ENCODE results near the gene STARD6.
"Not testable (repeated sequence)": the region's sequence is repeated elsewhere in the genome, so short reads cannot be mapped to it uniquely, and the experiment has no call there.

Gene STARD6

DNA sequence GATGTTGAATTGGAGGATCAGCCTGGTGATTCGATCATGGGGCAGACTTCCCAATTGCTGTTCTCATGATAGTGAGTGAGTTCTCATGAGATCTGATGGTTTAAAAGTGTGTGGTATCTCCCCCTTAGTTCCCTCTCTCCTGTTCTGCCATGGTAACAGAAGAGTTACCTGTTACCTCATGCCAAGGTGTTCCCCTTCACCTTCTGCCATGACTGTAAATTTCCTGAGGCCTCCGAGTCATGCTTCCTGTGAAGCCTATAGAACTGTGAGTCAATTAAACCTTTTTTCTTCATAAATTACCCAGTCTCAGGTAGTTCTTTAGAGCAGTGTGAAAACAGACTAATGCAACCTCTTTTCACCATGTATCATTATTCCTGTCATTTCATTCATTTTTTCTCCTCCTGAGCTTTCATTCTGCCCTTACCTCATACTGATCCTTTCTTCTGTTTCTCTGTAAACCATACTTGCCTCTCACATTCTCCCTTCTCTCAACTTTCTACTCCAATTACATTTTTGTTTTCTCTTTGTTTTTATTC is 22.0 kb downstream of the STARD6 start:
- DNase-seq (ENCODE audit: low spot score): no peak

DNA sequence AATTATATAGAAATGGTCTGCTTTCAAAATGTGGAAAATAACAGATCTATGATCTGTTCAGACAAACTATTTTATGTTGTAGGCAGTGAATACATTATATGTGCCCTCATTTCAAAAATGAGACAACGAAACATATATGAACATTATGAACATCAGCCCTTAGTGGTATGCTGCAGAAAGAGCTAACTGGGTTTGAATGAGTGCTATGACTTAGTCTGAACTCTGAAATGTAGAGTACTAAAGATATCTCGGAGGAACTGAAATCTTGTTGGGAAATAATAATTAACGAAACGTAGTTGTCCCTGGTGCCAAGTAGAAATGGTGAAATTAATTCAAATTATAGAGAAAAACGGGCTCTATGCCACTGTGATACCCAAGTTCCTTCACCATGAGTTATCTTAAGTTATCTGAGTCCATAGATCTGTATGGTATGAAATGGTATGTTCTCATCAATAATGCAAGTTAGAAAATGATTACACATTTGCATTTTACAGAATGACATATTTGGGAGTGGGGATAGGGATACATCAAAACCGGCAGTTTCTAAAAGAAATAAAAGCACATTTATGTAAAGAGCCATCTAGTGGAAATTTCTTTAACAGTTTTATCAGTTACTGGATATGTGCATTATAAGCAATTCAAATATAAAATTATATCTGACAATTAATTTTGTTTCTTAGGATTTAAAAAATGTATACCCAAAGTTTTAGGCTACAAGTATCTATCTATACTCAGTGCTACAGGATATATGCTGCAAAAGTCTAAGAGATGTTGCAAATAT is 26.7 kb downstream of the STARD6 start:
- no peak for DNase-seq (ENCODE audit: low spot score)

DNA sequence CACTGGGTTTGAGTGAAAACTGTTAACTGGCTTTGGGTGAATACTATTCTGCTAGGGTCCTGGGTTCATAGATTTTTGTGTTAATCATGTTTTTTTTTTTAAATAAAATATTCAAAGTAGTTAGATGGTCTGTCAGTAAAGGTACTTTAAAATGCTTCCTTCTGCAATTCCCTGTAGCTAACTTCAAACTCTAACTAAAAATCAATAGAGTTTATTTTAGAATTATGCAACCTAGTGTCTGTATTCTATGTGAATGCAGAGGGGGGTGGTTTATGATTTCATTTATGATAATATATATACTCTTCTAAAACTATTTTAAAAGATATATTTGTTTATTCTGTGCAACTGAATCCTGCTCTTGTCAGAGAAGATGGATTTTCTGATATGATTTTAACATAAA is 27.9 kb downstream of the STARD6 start:
- no peak for DNase-seq (ENCODE audit: low spot score)

DNA sequence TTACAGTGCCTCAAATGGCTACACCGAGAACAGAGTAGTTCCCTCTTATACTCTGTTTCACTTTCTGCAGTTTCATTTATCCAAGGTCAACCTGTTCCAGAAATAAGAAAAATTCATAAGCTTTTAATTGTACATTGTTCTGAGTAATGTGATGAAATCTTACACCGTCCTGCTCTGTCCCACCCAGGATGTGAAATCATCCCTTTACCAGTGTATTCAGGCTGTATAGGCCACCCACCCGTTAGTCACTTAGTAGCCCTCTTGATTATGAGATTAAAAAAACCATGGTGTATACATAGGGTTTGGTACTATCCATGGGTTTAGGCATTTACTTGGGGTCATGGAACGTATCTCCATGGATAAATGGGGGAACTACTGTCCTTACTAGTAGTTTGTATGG is 29.8 kb downstream of the STARD6 start:
- no peak for DNase-seq (ENCODE audit: low spot score)

DNA sequence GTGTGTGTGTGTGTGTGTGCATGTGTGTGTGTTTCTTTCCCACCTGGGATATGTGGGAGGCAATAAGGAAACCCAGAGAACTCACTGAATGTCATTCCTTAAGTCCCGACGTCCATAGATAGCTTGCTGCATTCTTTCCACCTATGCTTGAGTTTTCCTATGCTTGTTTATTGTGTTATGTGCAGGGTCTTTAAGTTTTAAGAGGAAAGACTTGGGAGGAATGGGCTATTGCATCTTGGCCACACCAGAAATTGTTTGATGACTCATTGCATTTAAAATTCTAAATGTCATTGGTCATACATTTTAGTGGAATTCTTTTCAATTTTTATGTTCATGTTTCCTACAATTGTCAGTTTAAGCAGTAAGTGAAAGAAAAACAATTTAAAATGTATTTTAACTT is 33.7 kb downstream of the STARD6 start:
- DNase-seq (ENCODE audit: low spot score): no peak

DNA sequence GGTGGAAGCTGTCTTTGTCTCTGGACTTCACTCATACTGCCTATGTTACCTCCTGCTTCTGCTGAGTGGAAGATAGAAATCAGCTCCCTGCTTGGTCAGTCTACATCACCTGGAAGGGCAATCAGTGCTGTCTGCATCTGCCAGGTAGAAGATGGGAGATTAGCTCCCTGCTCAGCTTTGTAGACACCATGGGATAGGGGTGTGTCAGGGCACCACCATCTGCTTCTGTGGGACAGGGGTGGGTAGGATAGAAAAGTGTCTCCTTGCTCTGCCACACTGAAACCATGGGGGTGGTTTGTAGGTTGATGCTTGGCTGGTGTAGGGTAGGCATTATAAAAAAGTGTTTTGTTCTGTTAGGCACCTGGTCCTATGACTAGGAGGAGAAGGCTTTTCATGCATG is 34.1 kb downstream of the STARD6 start:
- no peak for DNase-seq (ENCODE audit: low spot score)

DNA sequence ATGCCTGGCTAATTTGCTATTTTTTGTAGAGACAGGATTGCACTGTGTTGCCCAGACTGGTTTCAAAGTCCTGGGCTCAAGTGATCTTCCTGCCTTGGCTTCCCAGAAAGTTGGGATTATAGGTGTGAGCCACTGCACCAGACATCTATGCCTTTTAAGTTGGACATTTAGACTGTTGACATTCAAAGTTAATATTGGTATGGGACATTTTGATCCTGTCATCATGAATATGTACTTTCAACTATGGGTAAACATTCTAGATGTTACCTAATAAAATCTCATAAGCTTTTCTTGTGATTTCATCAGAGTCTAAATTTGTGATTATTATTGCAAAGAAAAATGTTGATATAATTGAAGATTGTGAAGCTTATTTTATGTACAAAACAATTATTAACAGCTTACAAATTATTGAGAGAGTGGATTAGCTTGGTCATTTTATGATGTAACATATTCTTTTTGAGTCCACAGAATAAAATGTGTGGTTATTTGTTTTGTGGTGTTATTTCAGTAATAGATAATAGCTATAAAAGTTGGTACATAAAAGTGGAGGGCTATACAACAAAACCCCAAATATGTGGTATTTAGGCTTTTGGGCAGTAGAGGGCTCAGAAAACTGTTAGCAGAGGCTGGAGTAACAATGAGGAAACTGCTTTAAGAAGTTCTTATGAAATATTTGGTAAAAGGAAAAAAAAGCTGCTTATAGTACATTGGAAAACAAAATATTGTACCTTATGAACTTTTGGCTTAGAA is 41.4 kb downstream of the STARD6 start:
- DNase-seq (ENCODE audit: low spot score): no peak

DNA sequence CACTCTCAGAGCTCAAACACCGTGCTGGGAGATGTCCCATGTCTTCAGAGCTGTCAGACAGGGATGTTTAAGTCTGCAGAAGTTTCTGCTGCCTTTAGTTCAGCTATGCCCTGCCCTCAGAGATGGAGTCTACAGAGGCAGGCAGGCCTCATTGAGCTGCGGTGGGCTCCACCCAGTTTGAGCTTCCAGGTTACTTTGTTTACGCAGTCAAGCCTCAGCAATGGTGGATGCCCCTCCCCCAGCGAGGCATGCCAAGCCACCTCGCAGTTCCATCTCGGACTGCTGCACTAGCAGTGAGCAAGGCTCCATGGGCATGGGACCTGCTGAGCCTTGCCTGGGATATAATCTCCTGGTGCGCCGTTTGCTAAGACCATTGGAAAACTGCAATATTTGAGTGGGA is 48.1 kb downstream of the STARD6 start:
- DNase-seq (ENCODE audit: low spot score): not testable (repeated sequence)

DNA sequence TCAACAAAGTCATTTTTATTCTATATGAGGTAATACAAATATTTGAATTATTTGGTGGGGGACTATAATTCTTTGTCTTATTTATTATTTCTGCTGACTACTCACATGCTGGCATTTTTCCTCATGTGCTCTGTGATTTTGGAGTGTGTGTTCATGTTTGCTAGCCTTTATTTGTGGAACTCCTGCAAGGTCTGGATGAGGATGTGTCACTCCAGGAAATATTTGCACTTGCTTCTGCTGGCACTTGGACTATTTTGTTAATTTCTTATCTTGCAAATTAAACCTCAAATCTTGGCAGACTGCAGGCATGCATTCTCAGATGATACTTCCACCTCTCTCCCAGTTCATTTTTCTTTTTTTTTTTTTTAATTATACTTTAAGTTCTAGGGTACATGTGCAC is 54.2 kb downstream of the STARD6 start:
- no peak for DNase-seq (ENCODE audit: low spot score)

DNA sequence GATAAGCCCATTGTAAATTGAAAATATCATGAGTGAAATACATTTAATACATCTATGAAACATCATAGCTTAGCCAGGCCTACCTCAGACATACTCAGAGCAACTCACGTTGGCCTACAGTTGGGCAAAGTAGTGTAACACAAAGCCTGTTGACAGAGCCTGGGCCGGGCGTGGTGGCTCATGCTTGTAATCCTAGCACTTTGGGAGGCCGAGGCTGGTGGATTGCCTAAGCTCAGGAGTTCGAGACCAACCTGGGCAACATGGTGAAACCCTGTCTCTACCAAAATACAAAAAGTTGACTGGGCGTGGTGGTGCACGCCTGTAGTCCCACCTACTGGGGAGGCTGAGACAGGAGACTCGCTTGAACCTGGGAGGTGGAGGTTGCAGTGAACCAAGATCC is 58.7 kb downstream of the STARD6 start:
- DNase-seq (ENCODE audit: low spot score): not testable (repeated sequence)

DNA sequence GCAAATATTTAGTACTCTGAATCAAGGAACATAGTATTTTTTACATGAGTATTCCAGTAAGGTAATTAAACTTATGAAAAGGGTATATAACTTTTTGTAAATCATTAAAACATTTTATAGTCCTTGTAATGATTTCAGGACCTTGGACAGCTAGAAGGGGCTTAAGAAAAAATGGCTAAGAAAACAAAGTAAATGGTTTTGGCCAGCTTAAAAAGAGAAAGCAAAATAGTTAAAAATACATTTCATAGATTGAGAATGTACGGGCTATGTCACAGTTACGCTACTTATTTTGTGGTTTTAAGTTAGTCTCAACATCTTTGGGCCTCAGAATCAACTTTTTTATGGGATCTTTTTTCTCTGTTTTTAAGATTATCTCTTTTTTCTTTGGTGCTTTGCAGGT is 61.6 kb downstream of the STARD6 start:
- no peak for DNase-seq (ENCODE audit: low spot score)

DNA sequence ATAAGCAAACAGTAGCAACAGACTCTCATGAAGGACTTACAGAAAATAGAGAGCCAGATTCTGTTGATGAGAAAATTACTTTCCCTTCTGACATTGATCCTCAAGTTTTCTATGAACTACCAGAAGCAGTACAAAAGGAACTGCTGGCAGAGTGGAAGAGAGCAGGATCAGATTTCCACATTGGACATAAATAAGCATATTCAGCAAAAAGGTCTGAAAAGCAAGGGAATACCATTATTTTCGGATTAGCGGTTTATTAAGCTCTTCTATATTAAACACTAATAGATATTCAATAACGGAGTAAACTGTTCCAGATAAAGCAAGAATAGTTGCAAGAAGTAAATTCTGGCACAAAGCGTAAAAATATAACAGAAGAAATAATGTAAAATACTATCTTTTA is 63.4 kb downstream of the STARD6 start:
- no peak for DNase-seq (ENCODE audit: low spot score)

DNA sequence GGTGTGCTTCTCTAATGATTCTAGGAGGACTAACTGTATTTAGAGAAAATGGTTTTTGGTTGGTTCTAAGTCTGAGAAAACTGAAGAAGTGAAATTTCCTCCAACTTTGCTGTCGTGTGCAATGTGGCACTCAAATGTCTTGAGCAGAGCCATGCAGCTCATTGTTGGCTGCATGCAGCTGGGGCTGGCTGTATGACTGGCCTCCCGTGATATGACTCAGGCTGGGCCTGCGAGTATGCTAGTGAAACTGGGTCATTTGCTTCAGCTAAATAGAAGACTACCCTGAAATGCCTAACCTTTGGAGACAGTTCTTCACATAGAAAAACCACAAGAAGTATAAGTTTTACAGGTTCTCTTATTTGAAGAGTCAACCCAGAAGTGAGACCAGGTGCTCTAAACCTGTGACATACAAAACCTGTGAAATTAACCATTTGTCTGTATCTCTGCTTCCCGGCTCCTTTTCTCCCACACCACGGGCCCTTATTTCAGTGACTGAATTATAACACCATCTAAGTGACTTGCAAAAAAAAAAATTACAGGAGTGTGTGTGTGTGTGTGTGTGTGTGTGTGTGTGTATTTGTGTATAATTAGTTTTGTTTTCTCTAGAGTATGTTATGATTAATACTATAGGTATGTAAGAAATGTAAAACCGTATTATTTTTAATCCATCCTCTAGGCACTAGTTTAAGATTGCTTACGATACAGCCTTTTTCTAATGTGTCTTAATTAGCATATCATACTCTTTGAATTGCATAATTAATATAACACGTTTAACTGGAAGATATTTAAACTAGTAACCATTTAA is 72.5 kb downstream of the STARD6 start:
- DNase-seq (ENCODE audit: low spot score): peak; percentile 96

DNA sequence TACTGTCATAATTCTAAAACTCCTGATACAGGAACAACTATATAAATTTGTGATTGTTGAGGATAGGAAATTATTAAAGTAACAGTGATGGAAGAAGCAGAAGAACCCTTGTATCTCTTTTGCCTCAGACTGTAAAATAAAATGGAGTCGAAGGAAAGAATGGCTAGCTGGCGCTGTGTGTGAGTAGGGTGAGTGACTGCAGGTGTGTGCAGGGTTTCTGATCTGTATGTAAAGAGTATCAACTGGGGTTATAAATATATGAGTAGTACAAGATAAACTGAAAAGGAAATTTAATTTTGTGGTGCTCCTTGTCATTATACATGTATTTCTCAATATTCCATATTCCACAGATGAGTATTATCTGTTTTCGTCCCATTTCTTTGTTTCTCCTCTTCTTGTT is 73.1 kb downstream of the STARD6 start:
- DNase-seq (ENCODE audit: low spot score): no peak

DNA sequence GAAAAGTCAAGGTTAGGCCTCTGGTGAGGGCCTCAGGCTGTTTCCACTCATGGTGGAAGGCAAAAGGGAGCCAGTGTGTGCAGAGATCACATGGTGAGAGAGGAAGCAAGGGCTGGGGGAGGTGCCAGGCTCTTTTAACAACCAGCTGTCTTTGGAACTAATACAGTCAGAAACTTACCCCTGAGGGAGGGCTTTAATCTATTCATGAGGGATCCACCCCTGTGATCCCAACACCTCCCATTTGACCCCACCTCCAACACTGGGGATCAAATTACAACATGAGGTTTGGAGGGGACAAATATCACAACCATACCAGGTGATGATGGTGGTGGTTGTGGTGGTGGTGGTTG is 77.5 kb downstream of the STARD6 start:
- no peak for DNase-seq (ENCODE audit: low spot score)

DNA sequence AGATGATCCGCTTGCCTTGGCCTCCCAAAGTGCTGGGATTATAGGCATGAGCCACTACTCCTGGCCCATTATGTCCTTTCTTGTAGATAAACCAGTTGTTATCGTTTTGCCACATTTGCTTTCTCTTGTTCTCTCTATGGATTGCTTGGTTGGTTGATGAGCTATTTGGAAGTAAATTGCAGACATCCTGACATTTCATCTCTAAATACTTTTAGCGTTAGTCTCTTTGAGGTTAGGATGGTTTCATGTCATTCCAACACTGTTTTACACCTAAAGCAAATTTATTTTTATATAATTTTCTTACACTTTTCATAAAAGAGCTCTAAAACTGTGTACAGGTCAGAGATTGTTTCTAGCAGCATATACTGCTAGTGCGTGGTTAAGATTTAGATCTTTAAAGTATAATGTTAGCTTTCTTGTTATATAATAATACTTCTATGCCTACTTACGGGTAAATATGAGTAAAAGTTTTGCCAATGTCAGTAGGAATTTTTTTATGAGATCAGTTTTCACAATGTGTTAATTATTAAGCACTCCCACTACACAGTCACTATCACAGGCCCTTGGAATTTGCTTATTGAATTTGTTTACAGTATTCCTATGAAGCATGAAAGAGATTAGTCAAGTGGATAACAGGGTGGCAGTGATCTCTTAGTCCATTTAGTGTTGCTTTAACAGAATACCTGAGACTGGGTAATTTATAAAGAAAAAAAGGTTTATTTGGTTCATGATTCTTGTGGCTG is 78.0 kb downstream of the STARD6 start:
- DNase-seq (ENCODE audit: low spot score): no peak

DNA sequence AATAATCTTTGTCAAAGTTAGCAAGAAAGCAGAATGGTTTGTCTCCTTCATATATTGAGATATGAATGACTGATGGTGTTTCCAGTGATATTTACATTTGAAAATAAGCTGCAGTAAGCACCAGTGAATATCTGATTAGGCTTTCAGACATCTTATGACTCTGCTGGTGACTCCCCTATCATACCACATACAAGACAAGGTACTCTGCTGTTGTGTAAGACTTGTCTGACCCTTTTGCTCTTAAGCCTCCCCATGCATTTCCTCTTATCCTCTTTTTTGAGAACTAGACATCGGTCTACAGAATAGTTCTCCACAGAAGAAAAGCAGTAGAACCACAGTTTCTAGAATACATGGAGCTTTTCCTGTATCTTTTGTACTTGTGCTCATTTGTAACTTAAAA is 79.0 kb downstream of the STARD6 start:
- DNase-seq (ENCODE audit: low spot score): no peak

DNA sequence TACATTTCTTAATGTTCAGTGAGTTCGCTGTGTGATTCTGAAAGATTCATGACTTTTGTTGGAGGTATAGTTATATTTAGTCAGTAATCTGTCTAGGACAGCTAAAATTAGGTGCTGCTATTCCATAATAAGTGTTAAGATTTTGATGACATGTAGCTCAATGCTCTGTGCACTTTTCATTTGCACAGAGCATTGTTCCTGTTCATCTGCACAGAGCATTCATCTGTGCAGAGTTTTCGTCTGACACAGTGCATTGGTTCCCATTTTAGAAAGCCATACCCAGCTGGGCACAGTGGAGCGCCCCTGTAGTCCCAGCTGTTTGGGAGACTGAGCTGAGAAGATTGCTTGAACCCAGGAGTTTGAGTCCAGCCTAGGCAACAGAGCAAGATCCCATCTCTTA is 79.8 kb downstream of the STARD6 start:
- no peak for DNase-seq (ENCODE audit: low spot score)

Data from activated CD4-positive, alpha-beta T cell treated with anti-CD3 and anti-CD28 coated beads, Interleukin-2, Interleukin-4, amounts not matched to agents 100 ng/mL and 50 ng/mL, durations not matched to agents 16 hours and 8 hours (primary cell).